ENCODE measurements around the gene FAM222A.

Gene FAM222A

DNA sequence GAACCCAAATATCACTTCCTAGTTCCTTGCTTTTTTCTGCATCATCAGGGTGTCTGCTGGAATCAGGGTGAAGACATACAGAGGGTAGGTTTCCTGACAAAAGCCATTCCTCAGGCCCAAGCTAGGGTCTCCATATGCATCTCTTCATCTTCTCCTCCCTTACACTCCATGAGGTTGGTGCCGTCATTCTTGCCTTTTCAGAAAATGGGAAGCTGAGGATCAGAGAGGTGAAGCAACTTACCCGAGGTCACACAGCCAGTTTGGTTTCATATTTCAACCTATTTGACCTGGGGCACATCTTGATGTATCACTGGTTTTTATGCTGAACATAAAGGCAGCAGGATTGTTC is 7.3 kb upstream of the FAM222A start:
- TF ChIP-seq ESRRG (CRISPR knock-in tag; IDR thresholded peaks at IDR 0.05) (no peak), ZFP30 (CRISPR knock-in tag; IDR thresholded peaks at IDR 0.05) (no peak), ZC3H10 (CRISPR knock-in tag; IDR thresholded peaks at IDR 0.05) (no peak), OSR1 (CRISPR knock-in tag; IDR thresholded peaks at IDR 0.05) (no peak), RARB (CRISPR knock-in tag; IDR thresholded peaks at IDR 0.05) (no peak), BACH2 (CRISPR knock-in tag; IDR thresholded peaks at IDR 0.05; ENCODE audit: borderline replicate concordance) (no peak), ZNF565 (CRISPR knock-in tag; conservative IDR thresholded peaks at IDR 0.05; ENCODE audit: low read depth) (no peak), ISL1 (CRISPR knock-in tag; IDR thresholded peaks at IDR 0.05) (no peak), ZNF70 (CRISPR knock-in tag; IDR thresholded peaks at IDR 0.05) (no peak), ARNTL (CRISPR knock-in tag; IDR thresholded peaks at IDR 0.05; ENCODE audit: borderline replicate concordance, low read depth) (no peak), CSDC2 (CRISPR knock-in tag; IDR thresholded peaks at IDR 0.05) (no peak)
- TF ChIP-seq, protein P1, sequence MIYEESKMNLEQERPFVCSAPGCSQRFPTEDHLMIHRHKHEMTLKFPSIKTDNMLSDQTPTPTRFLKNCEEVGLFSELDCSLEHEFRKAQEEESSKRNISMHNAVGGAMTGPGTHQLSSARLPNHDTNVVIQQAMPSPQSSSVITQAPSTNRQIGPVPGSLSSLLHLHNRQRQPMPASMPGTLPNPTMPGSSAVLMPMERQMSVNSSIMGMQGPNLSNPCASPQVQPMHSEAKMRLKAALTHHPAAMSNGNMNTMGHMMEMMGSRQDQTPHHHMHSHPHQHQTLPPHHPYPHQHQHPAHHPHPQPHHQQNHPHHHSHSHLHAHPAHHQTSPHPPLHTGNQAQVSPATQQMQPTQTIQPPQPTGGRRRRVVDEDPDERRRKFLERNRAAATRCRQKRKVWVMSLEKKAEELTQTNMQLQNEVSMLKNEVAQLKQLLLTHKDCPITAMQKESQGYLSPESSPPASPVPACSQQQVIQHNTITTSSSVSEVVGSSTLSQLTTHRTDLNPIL (CRISPR knock-in tag; IDR thresholded peaks at IDR 0.05; ENCODE audit: low read depth): no peak
- TF ChIP-seq, protein P2, sequence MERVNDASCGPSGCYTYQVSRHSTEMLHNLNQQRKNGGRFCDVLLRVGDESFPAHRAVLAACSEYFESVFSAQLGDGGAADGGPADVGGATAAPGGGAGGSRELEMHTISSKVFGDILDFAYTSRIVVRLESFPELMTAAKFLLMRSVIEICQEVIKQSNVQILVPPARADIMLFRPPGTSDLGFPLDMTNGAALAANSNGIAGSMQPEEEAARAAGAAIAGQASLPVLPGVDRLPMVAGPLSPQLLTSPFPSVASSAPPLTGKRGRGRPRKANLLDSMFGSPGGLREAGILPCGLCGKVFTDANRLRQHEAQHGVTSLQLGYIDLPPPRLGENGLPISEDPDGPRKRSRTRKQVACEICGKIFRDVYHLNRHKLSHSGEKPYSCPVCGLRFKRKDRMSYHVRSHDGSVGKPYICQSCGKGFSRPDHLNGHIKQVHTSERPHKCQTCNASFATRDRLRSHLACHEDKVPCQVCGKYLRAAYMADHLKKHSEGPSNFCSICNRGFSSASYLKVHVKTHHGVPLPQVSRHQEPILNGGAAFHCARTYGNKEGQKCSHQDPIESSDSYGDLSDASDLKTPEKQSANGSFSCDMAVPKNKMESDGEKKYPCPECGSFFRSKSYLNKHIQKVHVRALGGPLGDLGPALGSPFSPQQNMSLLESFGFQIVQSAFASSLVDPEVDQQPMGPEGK (CRISPR knock-in tag; IDR thresholded peaks at IDR 0.05; ENCODE audit: borderline replicate concordance): no peak
- TF ChIP-seq, protein P3, sequence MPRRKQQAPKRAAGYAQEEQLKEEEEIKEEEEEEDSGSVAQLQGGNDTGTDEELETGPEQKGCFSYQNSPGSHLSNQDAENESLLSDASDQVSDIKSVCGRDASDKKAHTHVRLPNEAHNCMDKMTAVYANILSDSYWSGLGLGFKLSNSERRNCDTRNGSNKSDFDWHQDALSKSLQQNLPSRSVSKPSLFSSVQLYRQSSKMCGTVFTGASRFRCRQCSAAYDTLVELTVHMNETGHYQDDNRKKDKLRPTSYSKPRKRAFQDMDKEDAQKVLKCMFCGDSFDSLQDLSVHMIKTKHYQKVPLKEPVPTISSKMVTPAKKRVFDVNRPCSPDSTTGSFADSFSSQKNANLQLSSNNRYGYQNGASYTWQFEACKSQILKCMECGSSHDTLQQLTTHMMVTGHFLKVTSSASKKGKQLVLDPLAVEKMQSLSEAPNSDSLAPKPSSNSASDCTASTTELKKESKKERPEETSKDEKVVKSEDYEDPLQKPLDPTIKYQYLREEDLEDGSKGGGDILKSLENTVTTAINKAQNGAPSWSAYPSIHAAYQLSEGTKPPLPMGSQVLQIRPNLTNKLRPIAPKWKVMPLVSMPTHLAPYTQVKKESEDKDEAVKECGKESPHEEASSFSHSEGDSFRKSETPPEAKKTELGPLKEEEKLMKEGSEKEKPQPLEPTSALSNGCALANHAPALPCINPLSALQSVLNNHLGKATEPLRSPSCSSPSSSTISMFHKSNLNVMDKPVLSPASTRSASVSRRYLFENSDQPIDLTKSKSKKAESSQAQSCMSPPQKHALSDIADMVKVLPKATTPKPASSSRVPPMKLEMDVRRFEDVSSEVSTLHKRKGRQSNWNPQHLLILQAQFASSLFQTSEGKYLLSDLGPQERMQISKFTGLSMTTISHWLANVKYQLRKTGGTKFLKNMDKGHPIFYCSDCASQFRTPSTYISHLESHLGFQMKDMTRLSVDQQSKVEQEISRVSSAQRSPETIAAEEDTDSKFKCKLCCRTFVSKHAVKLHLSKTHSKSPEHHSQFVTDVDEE (CRISPR knock-in tag; IDR thresholded peaks at IDR 0.05): no peak
- TF ChIP-seq, protein P4, sequence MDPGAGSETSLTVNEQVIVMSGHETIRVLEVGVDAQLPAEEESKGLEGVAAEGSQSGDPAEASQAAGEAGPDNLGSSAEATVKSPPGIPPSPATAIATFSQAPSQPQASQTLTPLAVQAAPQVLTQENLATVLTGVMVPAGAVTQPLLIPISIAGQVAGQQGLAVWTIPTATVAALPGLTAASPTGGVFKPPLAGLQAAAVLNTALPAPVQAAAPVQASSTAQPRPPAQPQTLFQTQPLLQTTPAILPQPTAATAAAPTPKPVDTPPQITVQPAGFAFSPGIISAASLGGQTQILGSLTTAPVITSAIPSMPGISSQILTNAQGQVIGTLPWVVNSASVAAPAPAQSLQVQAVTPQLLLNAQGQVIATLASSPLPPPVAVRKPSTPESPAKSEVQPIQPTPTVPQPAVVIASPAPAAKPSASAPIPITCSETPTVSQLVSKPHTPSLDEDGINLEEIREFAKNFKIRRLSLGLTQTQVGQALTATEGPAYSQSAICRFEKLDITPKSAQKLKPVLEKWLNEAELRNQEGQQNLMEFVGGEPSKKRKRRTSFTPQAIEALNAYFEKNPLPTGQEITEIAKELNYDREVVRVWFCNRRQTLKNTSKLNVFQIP (CRISPR knock-in tag; IDR thresholded peaks at IDR 0.05; ENCODE audit: borderline replicate concordance, low read depth): no peak
- ATAC-seq: no peak

DNA sequence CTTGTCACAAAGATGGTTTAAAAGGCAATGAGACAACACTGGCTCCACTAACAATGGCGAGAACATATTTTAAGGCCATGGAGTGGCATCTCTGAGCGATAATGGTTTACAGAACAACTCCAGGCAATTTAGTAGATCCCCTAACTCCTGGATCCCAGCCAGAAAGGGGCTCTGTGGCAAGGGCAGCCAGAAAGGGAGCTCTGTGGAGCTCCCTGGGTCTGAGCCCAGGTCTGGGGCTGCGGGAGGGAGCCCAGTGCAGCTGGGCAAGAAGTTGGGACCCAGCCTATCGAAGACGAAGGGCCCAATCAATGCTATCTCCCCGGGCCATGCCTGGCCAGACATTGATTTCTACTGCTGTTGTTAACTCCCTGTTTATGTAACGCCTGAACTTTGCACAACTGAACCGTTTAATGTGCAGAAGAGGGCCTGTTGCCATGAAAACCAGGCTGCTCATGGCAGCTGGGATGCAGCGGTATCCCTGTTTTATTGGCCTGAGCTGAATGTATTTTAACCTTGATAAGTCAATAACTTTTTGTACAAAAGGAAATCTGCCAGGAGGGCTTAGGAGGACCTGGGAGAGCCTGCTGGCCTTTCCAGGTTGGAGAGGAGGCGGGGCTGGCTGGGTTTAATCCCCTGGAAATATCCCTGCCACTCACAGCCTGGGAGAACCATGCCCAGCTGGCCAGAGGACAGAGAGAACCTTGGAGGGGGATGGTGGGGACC is 6.7 kb upstream of the FAM222A start:
- no peak for ATAC-seq
- TF ChIP-seq OSR1 (CRISPR knock-in tag; IDR thresholded peaks at IDR 0.05): no peak
- TF ChIP-seq ZFP3 (CRISPR knock-in tag; IDR thresholded peaks at IDR 0.05): no peak
- no peak for TF ChIP-seq CSDC2 (CRISPR knock-in tag; IDR thresholded peaks at IDR 0.05)
- no peak for TF ChIP-seq GLIS3 (CRISPR knock-in tag; IDR thresholded peaks at IDR 0.05)
- TF ChIP-seq TOX (CRISPR knock-in tag; IDR thresholded peaks at IDR 0.05; ENCODE audit: borderline replicate concordance): no peak
- TF ChIP-seq ZC3H10 (CRISPR knock-in tag; IDR thresholded peaks at IDR 0.05): no peak
- TF ChIP-seq, protein P5, sequence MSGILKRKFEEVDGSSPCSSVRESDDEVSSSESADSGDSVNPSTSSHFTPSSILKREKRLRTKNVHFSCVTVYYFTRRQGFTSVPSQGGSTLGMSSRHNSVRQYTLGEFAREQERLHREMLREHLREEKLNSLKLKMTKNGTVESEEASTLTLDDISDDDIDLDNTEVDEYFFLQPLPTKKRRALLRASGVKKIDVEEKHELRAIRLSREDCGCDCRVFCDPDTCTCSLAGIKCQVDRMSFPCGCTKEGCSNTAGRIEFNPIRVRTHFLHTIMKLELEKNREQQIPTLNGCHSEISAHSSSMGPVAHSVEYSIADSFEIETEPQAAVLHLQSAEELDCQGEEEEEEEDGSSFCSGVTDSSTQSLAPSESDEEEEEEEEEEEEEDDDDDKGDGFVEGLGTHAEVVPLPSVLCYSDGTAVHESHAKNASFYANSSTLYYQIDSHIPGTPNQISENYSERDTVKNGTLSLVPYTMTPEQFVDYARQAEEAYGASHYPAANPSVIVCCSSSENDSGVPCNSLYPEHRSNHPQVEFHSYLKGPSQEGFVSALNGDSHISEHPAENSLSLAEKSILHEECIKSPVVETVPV (CRISPR knock-in tag; IDR thresholded peaks at IDR 0.05): no peak
- TF ChIP-seq ZNF8 (CRISPR knock-in tag; IDR thresholded peaks at IDR 0.05): no peak
- TF ChIP-seq, protein P2 (CRISPR knock-in tag; IDR thresholded peaks at IDR 0.05; ENCODE audit: borderline replicate concordance): no peak
- TF ChIP-seq ZNF70 (CRISPR knock-in tag; IDR thresholded peaks at IDR 0.05): no peak
- TF ChIP-seq ISL1 (CRISPR knock-in tag; IDR thresholded peaks at IDR 0.05): no peak
- TF ChIP-seq, protein P4 (CRISPR knock-in tag; IDR thresholded peaks at IDR 0.05; ENCODE audit: borderline replicate concordance, low read depth): no peak
- TF ChIP-seq ESRRG (CRISPR knock-in tag; IDR thresholded peaks at IDR 0.05): no peak
- no peak for TF ChIP-seq ZNF565 (CRISPR knock-in tag; conservative IDR thresholded peaks at IDR 0.05; ENCODE audit: low read depth)
- TF ChIP-seq ZFP30 (CRISPR knock-in tag; IDR thresholded peaks at IDR 0.05): no peak
- TF ChIP-seq, protein P3 (CRISPR knock-in tag; IDR thresholded peaks at IDR 0.05): no peak
- TF ChIP-seq TCF4 (CRISPR knock-in tag; IDR thresholded peaks at IDR 0.05; ENCODE audit: borderline replicate concordance): no peak
- TF ChIP-seq BACH2 (CRISPR knock-in tag; IDR thresholded peaks at IDR 0.05; ENCODE audit: borderline replicate concordance): no peak

Data from SK-N-SH treated with all-trans-retinoic acid at 6 μM for 48 hours (cell line).